Measurements from ENCODE around the gene GIGYF2. TPM values are rescaled to one million over a fixed set of nuclear protein-coding genes. Genes with fewer than 3 reads are reported as not detected.
"Not testable (repeated sequence)": the region's sequence is repeated elsewhere in the genome, so short reads cannot be mapped to it uniquely, and the experiment has no call there.

GIGYF2 gene
- total and polyA plus RNA-seq, 4 experiments from 2014 or later, result 6.7 to 89.6 (median 59.0) TPM

GRCh38 chr2:232689152-232689910 lies 7.8 kb upstream of the GIGYF2 start:
- H3K4me3 ChIP-seq (ENCODE audit: low read length in 2 of 2), result no peak overlapping the region
- Mint-ChIP-seq H3K4me1 (peaks cover 0 to 1% (median 0%) of the 10 kb centered on the region in 4 donors), H3K9me3 (no peaks in the 10 kb centered on the region), H3K27me3 (no peaks in the 10 kb centered on the region), H3K27ac (no peak overlapping the region), H3K4me3 (no peak overlapping the region), H3K36me3 (no peaks in the 10 kb centered on the region)
- ChIA-PET POLR2A (ENCODE audit: partially characterized antibody) (no interaction called here), CTCF (ENCODE audit: partially characterized antibody) (no interaction called here)
- H3K27ac ChIP-seq (ENCODE audit: low read depth, low read length), result no peak overlapping the region
- no peaks in the 10 kb centered on the region for H3K36me3 ChIP-seq (ENCODE audit: insufficient read depth, low read length)
- H3K27me3 ChIP-seq (ENCODE audit: insufficient read depth, low read length), result no peaks in the 10 kb centered on the region
- no peaks in the 10 kb centered on the region for H3K9me3 ChIP-seq (ENCODE audit: control insufficient read depth in 1 of 2, low read length in 2 of 2)
- DNase-seq, result no peak
- no peaks in the 10 kb centered on the region for H3K4me1 ChIP-seq (ENCODE audit: insufficient read depth, low read length)
- intact Hi-C loops (cut with micrococcal nuclease), result no loop called here

DNA sequence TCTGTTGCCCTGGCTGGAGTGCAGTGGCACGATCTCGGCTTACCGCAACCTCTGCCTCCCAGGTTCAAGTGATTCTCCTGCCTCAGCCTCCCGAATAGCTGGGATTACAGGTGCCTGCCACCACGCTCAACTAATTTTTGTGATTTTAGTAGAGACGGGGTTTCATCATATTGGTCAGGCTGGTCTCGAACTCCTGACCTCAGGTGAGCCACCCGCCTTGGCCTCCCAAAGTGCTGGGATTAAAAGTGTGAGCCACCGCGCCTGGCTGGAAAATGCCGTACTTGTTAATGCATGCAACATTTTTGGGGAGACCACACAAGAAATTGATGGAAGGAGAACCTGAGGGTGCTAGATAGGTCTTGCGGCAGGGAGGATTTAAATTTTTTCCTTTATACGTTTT lies 6.0 kb upstream of the GIGYF2 start:
- H3K27ac ChIP-seq (ENCODE audit: low read depth, low read length); H3K27ac Mint-ChIP-seq; H3K27me3 Mint-ChIP-seq; H3K9me3 ChIP-seq (ENCODE audit: control insufficient read depth in 1 of 2, low read length in 2 of 2); POLR2A ChIA-PET (ENCODE audit: partially characterized antibody); DNase-seq; H3K4me1 Mint-ChIP-seq; H3K9me3 Mint-ChIP-seq; H3K4me3 Mint-ChIP-seq; H3K4me1 ChIP-seq (ENCODE audit: insufficient read depth, low read length); H3K4me3 ChIP-seq (ENCODE audit: low read length in 2 of 2); H3K36me3 ChIP-seq (ENCODE audit: insufficient read depth, low read length); H3K27me3 ChIP-seq (ENCODE audit: insufficient read depth, low read length); H3K36me3 Mint-ChIP-seq: not testable (repeated sequence)
- intact Hi-C loops (cut with micrococcal nuclease), result loop anchor here (10.0 kb wide), 1 partner anchor 554 kb away; no protein-coding TSS in a partner anchor
- CTCF ChIA-PET (ENCODE audit: partially characterized antibody), result interaction anchor here (0.7 kb wide), 1 partner anchor 128 kb away, joined by 3 read pairs; no protein-coding TSS in a partner anchor

GRCh38 chr2:232693344-232693743 lies 3.8 kb upstream of the GIGYF2 start:
- Histone ChIP-seq H3K36me3 (ENCODE audit: insufficient read depth, low read length) (no peaks in the 10 kb centered on the region), H3K27me3 (ENCODE audit: insufficient read depth, low read length) (no peaks in the 10 kb centered on the region), H3K4me3 (ENCODE audit: low read length in 2 of 2) (no peak overlapping the region), H3K9me3 (ENCODE audit: control insufficient read depth in 1 of 2, low read length in 2 of 2) (no peaks in the 10 kb centered on the region), H3K4me1 (ENCODE audit: insufficient read depth, low read length) (peaks cover 7% of the 10 kb centered on the region), H3K27ac (ENCODE audit: low read depth, low read length) (no peak overlapping the region)
- ChIA-PET CTCF (ENCODE audit: partially characterized antibody) (interaction anchor here (0.9 kb wide), 1 partner anchor 9 kb away, joined by 3 read pairs; no protein-coding TSS in a partner anchor), POLR2A (ENCODE audit: partially characterized antibody) (no interaction called here)
- DNase-seq, result no peak
- no peak overlapping the region for H3K4me3 Mint-ChIP-seq
- peak overlapping the region in 1 of 7 donors; percentile 3 for H3K27ac Mint-ChIP-seq
- H3K27me3 Mint-ChIP-seq, result no peaks in the 10 kb centered on the region
- peaks cover 0 to 10% of the 10 kb centered on the region in 2 donors for H3K36me3 Mint-ChIP-seq
- peaks cover 5 to 21% (median 8%) of the 10 kb centered on the region in 4 donors for H3K4me1 Mint-ChIP-seq
- intact Hi-C loops (cut with micrococcal nuclease), result loop anchor here (10.0 kb wide), 1 partner anchor 551 kb away; no protein-coding TSS in a partner anchor
- H3K9me3 Mint-ChIP-seq, result peaks cover 0 to 2% (median 0%) of the 10 kb centered on the region in 8 donors

- H3K4me3 ChIP-seq (ENCODE audit: low read length in 2 of 2), result peak overlapping the region; percentile 55 to 88
- Mint-ChIP-seq H3K9me3 (peaks cover 0 to 2% (median 0%) of the 10 kb centered on the region in 8 donors), H3K36me3 (peaks cover 14 to 18% of the 10 kb centered on the region in 2 donors), H3K4me1 (peaks cover 30 to 48% (median 33%) of the 10 kb centered on the region in 4 donors), H3K27ac (peak overlapping the region; percentile 74 to 93 (median 89)), H3K27me3 (no peaks in the 10 kb centered on the region), H3K4me3 (peak overlapping the region; percentile 82 to 96 (median 93))
- ChIA-PET CTCF (ENCODE audit: partially characterized antibody) (interaction anchor here (1.0 kb wide), 1 partner anchor 91 kb away, joined by 3 read pairs; no protein-coding TSS in a partner anchor), POLR2A (ENCODE audit: partially characterized antibody) (no interaction called here)
- peak overlapping the region; percentile 86 for H3K27ac ChIP-seq (ENCODE audit: low read depth, low read length)
- intact Hi-C loops (cut with micrococcal nuclease), result loop anchor here (2.0 to 10.0 kb wide), 4 partner anchors 89 to 916 kb away; partner anchors contain the start of genes EIF4E2, PDE6D and TIGD1
- DNase-seq, result no peak
- peaks cover 39% of the 10 kb centered on the region for H3K4me1 ChIP-seq (ENCODE audit: insufficient read depth, low read length)
- no peaks in the 10 kb centered on the region for H3K27me3 ChIP-seq (ENCODE audit: insufficient read depth, low read length)
- no peaks in the 10 kb centered on the region for H3K9me3 ChIP-seq (ENCODE audit: control insufficient read depth in 1 of 2, low read length in 2 of 2)
- no peaks in the 10 kb centered on the region for H3K36me3 ChIP-seq (ENCODE audit: insufficient read depth, low read length)
Measured at GRCh38 chr2:232696609-232697058, 497 bp upstream of the GIGYF2 start.

- Histone ChIP-seq H3K4me1 (ENCODE audit: insufficient read depth, low read length) (peaks cover 40% of the 10 kb centered on the region), H3K27me3 (ENCODE audit: insufficient read depth, low read length) (no peaks in the 10 kb centered on the region), H3K27ac (ENCODE audit: low read depth, low read length) (peak overlapping the region; percentile 86), H3K36me3 (ENCODE audit: insufficient read depth, low read length) (no peaks in the 10 kb centered on the region), H3K9me3 (ENCODE audit: control insufficient read depth in 1 of 2, low read length in 2 of 2) (no peaks in the 10 kb centered on the region), H3K4me3 (ENCODE audit: low read length in 2 of 2) (peak overlapping the region; percentile 55 to 88)
- H3K4me1 Mint-ChIP-seq, result peaks cover 33 to 55% (median 39%) of the 10 kb centered on the region in 4 donors
- ChIA-PET POLR2A (ENCODE audit: partially characterized antibody) (interaction anchor here (0.7 kb wide), 1 partner anchor 570 kb away, joined by 3 read pairs; no protein-coding TSS in a partner anchor), CTCF (ENCODE audit: partially characterized antibody) (no interaction called here)
- H3K27ac Mint-ChIP-seq, result peak overlapping the region; percentile 49 to 95 (median 92)
- H3K9me3 Mint-ChIP-seq, result peaks cover 0 to 2% (median 0%) of the 10 kb centered on the region in 8 donors
- H3K27me3 Mint-ChIP-seq, result no peaks in the 10 kb centered on the region
- H3K4me3 Mint-ChIP-seq, result peak overlapping the region; percentile 91 to 96 (median 93)
- H3K36me3 Mint-ChIP-seq, result peaks cover 14 to 21% of the 10 kb centered on the region in 2 donors
- DNase-seq, result peak in 2 of 5 donors; percentile 11 to 56
- intact Hi-C loops (cut with micrococcal nuclease), result loop anchor here (2.0 to 10.0 kb wide), 4 partner anchors 90 to 917 kb away; partner anchors contain the start of genes EIF4E2, PDE6D and TIGD1
Measured at GRCh38 chr2:232697807-232698110, 628 bp downstream of the GIGYF2 start.

DNA sequence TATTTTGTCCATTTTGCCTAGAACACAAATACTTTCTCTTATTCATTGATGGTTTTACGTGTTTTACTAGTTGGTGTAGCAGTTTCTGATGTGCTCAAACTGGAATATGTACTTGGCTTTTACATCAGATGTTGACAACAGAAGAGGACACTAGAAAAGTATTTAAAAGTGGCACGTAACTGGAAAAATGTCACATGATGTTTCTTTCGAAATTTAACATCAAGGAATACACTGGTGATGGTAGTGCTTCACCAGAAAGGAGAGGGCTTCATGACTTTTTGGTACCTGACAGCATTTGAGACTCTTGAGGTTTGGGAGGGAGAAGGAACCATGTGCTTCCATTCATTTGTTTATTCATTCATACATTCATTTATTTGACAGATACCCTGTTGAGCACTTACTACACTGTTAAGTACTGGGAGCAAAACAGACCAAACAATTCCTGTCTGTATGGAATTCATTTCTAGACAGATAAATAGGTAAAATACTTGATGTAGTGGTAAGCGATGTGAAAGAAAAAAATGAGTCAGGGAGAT lies 1.5 kb downstream of the GIGYF2 start:
- Histone ChIP-seq H3K9me3 (ENCODE audit: control insufficient read depth in 1 of 2, low read length in 2 of 2) (no peaks in the 10 kb centered on the region), H3K4me3 (ENCODE audit: low read length in 2 of 2) (peak overlapping the region; percentile 55 to 88), H3K27me3 (ENCODE audit: insufficient read depth, low read length) (no peaks in the 10 kb centered on the region), H3K36me3 (ENCODE audit: insufficient read depth, low read length) (peaks cover under 1% of the 10 kb centered on the region), H3K27ac (ENCODE audit: low read depth, low read length) (peak overlapping the region; percentile 86), H3K4me1 (ENCODE audit: insufficient read depth, low read length) (peaks cover 43% of the 10 kb centered on the region)
- DNase-seq, result no peak
- Mint-ChIP-seq H3K27ac (peak overlapping the region in 6 of 7 donors; percentile 47 to 95 (median 84)), H3K4me1 (peaks cover 35 to 59% (median 42%) of the 10 kb centered on the region in 4 donors), H3K9me3 (peaks cover 0 to 2% (median 0%) of the 10 kb centered on the region in 8 donors), H3K36me3 (peaks cover 16 to 24% of the 10 kb centered on the region in 2 donors), H3K27me3 (no peaks in the 10 kb centered on the region), H3K4me3 (peak overlapping the region; percentile 91 to 96 (median 93))
- CTCF ChIA-PET (ENCODE audit: partially characterized antibody), result no interaction called here
- intact Hi-C loops (cut with micrococcal nuclease), result loop anchor here (5.0 to 10.0 kb wide), 2 partner anchors 91 to 546 kb away; no protein-coding TSS in a partner anchor
- POLR2A ChIA-PET (ENCODE audit: partially characterized antibody), result no interaction called here

GRCh38 chr2:232699110-232699509 lies 2.0 kb downstream of the GIGYF2 start:
- no peak for DNase-seq
- intact Hi-C loops (cut with micrococcal nuclease), result loop anchor here (5.0 to 10.0 kb wide), 2 partner anchors 92 to 546 kb away; no protein-coding TSS in a partner anchor
- no peak overlapping the region for H3K27ac ChIP-seq (ENCODE audit: low read depth, low read length)
- H3K36me3 Mint-ChIP-seq, result peaks cover 21 to 29% of the 10 kb centered on the region in 2 donors
- H3K4me3 Mint-ChIP-seq, result peak overlapping the region in 7 of 8 donors; percentile 65 to 96 (median 93)
- ChIA-PET POLR2A (ENCODE audit: partially characterized antibody) (no interaction called here), CTCF (ENCODE audit: partially characterized antibody) (no interaction called here)
- peaks cover 0 to 2% (median 0%) of the 10 kb centered on the region in 8 donors for H3K9me3 Mint-ChIP-seq
- no peaks in the 10 kb centered on the region for H3K9me3 ChIP-seq (ENCODE audit: control insufficient read depth in 1 of 2, low read length in 2 of 2)
- no peaks in the 10 kb centered on the region for H3K27me3 ChIP-seq (ENCODE audit: insufficient read depth, low read length)
- H3K27ac Mint-ChIP-seq, result peak overlapping the region in 4 of 7 donors; percentile 47 to 95 (median 74)
- no peak overlapping the region for H3K4me3 ChIP-seq (ENCODE audit: low read length in 2 of 2)
- H3K27me3 Mint-ChIP-seq, result no peaks in the 10 kb centered on the region
- peaks cover 5% of the 10 kb centered on the region for H3K36me3 ChIP-seq (ENCODE audit: insufficient read depth, low read length)
- peaks cover 48% of the 10 kb centered on the region for H3K4me1 ChIP-seq (ENCODE audit: insufficient read depth, low read length)
- H3K4me1 Mint-ChIP-seq, result peaks cover 38 to 64% (median 46%) of the 10 kb centered on the region in 4 donors
